Loucy (cell line): ENCODE measurements around the gene NUP214.

Experiments
- H2AFZ ChIP-seq: fragments of 200-600 bp; sonication (generic); 2 replicates; pipeline ENCODE4 v1.6.0; 2016; ENCODE audit warnings: antibody characterized with exemption, mild to moderate bottlenecking, low read length, moderate library complexity
- H3F3A ChIP-seq: fragments of 200-600 bp; 2 replicates; pipeline ENCODE4 v1.6.0; 2016; ENCODE audit warnings: antibody characterized with exemption, low read depth, mild to moderate bottlenecking
- H3K27me3 ChIP-seq: fragments of 200-600 bp; sonication (generic); 2 replicates; pipeline ENCODE4 v1.6.1; 2014; ENCODE audit warnings: low read length, mild to moderate bottlenecking; ENCODE audit not compliant: insufficient read depth, poor library complexity, severe bottlenecking
- H3K36me3 ChIP-seq: fragments of 200-600 bp; sonication (generic); 2 replicates; pipeline ENCODE4 v1.6.1; 2016; ENCODE audit warnings: low read length; ENCODE audit not compliant: insufficient read depth
- H3K4me1 ChIP-seq: fragments of 200-600 bp; sonication (generic); 2 replicates; pipeline ENCODE4 v1.5.1; 2014; ENCODE audit warnings: low read length, mild to moderate bottlenecking; ENCODE audit not compliant: insufficient read depth, poor library complexity, severe bottlenecking
- H3K4me2 ChIP-seq: fragments of 200-600 bp; sonication (generic); 2 replicates; pipeline ENCODE4 v1.6.0; 2014; ENCODE audit warnings: antibody characterized with exemption, low read length, low read depth, mild to moderate bottlenecking; ENCODE audit not compliant: poor library complexity, severe bottlenecking
- H3K4me3 ChIP-seq: fragments of 200-600 bp; sonication (generic); 2 replicates; pipeline ENCODE4 v1.5.1; 2014; ENCODE audit warnings: low read length, mild to moderate bottlenecking, mixed read lengths; ENCODE audit not compliant: poor library complexity, severe bottlenecking
- H3K79me2 ChIP-seq: fragments of 200-600 bp; sonication (generic); 2 replicates; pipeline ENCODE4 v1.6.1; 2014; ENCODE audit warnings: low read length; ENCODE audit not compliant: insufficient read depth
- H3K9ac ChIP-seq: fragments of 200-600 bp; sonication (generic); 2 replicates; pipeline ENCODE4 v1.6.0; 2014; ENCODE audit warnings: mild to moderate bottlenecking, low read depth, low read length, moderate library complexity; ENCODE audit not compliant: poor library complexity, severe bottlenecking
- H3K9me2 ChIP-seq: fragments of 200-600 bp; sonication (generic); replicated peaks from 2 replicates; pipeline ENCODE4 v1.6.1; 2016; ENCODE audit warnings: low read depth, low read length, mixed read lengths
- H3K9me3 ChIP-seq: fragments of 200-600 bp; sonication (generic); 2 replicates; pipeline ENCODE4 v1.6.1; 2014; ENCODE audit warnings: mild to moderate bottlenecking, antibody characterized with exemption, low read length, low read depth; ENCODE audit not compliant: insufficient read depth
- H4K20me1 ChIP-seq: fragments of 200-600 bp; sonication (generic); 2 replicates; pipeline ENCODE4 v1.6.0; 2014; ENCODE audit warnings: antibody characterized with exemption, low read length, mild to moderate bottlenecking; ENCODE audit not compliant: insufficient read depth, poor library complexity, severe bottlenecking
- CTCF ChIP-seq: fragments of 200-600 bp; sonication (generic); conservative IDR thresholded peaks from 2 replicates; pipeline ENCODE4 v1.5.1; 2014; ENCODE audit warnings: mild to moderate bottlenecking, antibody characterized with exemption, low read length
- EZH2phosphoT487 ChIP-seq: fragments of 200-600 bp; IDR thresholded peaks from 2 replicates; pipeline ENCODE4 v1.6.1; 2018; ENCODE audit warnings: antibody characterized with exemption, mild to moderate bottlenecking, moderate library complexity, borderline replicate concordance

NUP214 gene

GRCh38 chr9:131257266-131258025, 132.1 kb downstream of the NUP214 start:
- peaks cover 36% of the 10 kb centered on the region; the same call in 1 of the 2 replicates for H3K36me3 ChIP-seq
- H2AFZ ChIP-seq = no peak overlapping the region
- peak overlapping the region; percentile 73 for H3K4me3 ChIP-seq
- H3F3A ChIP-seq = peaks cover 11% of the 10 kb centered on the region; the same call in 1 of the 2 replicates
- H3K4me1 ChIP-seq = peaks cover 50% of the 10 kb centered on the region
- no peaks in the 10 kb centered on the region for H3K27me3 ChIP-seq
- peaks cover 9% of the 10 kb centered on the region for H3K79me2 ChIP-seq
- H3K9me2 ChIP-seq = no peaks in the 10 kb centered on the region
- peak overlapping the region; percentile 92 for H3K4me2 ChIP-seq
- H3K9me3 ChIP-seq = no peaks in the 10 kb centered on the region
- H3K9ac ChIP-seq = peak overlapping the region; percentile 85
- TF ChIP-seq EZH2phosphoT487 (no peak), CTCF (no peak)
- H4K20me1 ChIP-seq = no peaks in the 10 kb centered on the region

- no peak for TF ChIP-seq EZH2phosphoT487
- no peak for TF ChIP-seq CTCF
- peaks cover 38% of the 10 kb centered on the region; the same call in 1 of the 2 replicates for H3K36me3 ChIP-seq
These were observed 132.8 kb downstream of the NUP214 start for GRCh38 chr9:131258186-131258585.

GRCh38 chr9:131258698-131259431, 133.5 kb downstream of the NUP214 start:
- no peaks in the 10 kb centered on the region for H4K20me1 ChIP-seq
- no peak overlapping the region for H3K4me2 ChIP-seq
- H2AFZ ChIP-seq = no peak overlapping the region
- H3K27me3 ChIP-seq = no peaks in the 10 kb centered on the region
- H3F3A ChIP-seq = peaks cover 11% of the 10 kb centered on the region; the same call in 1 of the 2 replicates
- peaks cover 15% of the 10 kb centered on the region for H3K79me2 ChIP-seq
- H3K4me1 ChIP-seq = peaks cover 43% of the 10 kb centered on the region
- no peaks in the 10 kb centered on the region for H3K9me2 ChIP-seq
- H3K9me3 ChIP-seq = no peaks in the 10 kb centered on the region
- no peak overlapping the region for H3K9ac ChIP-seq
- no peak overlapping the region for H3K4me3 ChIP-seq
- TF ChIP-seq EZH2phosphoT487 (no peak), CTCF (no peak)
- peaks cover 38% of the 10 kb centered on the region; the same call in 1 of the 2 replicates for H3K36me3 ChIP-seq

More at GRCh38 chr9:131258186-131258585, 132.8 kb downstream of the NUP214 start:
- Histone ChIP-seq H3K79me2 (peaks cover 12% of the 10 kb centered on the region), H3K4me2 (peak overlapping the region; percentile 92), H4K20me1 (no peaks in the 10 kb centered on the region), H2AFZ (no peak overlapping the region), H3K4me3 (no peak overlapping the region), H3K9ac (peak overlapping the region; percentile 85), H3K27me3 (no peaks in the 10 kb centered on the region), H3F3A (peaks cover 11% of the 10 kb centered on the region; the same call in 1 of the 2 replicates), H3K9me3 (no peaks in the 10 kb centered on the region), H3K9me2 (no peaks in the 10 kb centered on the region), H3K4me1 (peaks cover 47% of the 10 kb centered on the region)
